Stomach (tissue), 9 donors: ENCODE results near the gene PLAGL2. TPM values are rescaled to one million over a fixed set of nuclear protein-coding genes. Genes with fewer than 3 reads are reported as not detected.
A peak's percentile ranks its signal among the peaks of the same experiment; 100 is the strongest.

Source experiments
- DNase-seq, 2 donors: peaks; one replicate each; pipeline versions ENCODE4 v3.0.0 to v3.0.0-alpha.2; 2013 to 2019
- H3K27ac ChIP-seq, 5 donors: fragments of 200-600 bp in 4 of 5; sonication (generic) in 4 of 5; one replicate each; pipeline ENCODE4 v1.5.1; 2013 to 2019; ENCODE audit warnings: mild to moderate bottlenecking in 1 of 5, moderate library complexity in 1 of 5
- H3K27me3 ChIP-seq, 3 donors: fragments of 200-600 bp; sonication (generic); one replicate each; pipeline ENCODE4 v1.5.1; 2017 to 2019; ENCODE audit warnings: mixed run types in 1 of 3
- H3K36me3 ChIP-seq, 4 donors: fragments of 200-600 bp; sonication (generic); 1 replicate in 3 of 4; 2 replicates in 1 of 4; pipeline ENCODE4 v1.5.1; 2016 to 2019
- H3K4me1 ChIP-seq, 4 donors: fragments of 200-600 bp; sonication (generic); one replicate each; pipeline ENCODE4 v1.5.1; 2016 to 2019
- H3K4me3 ChIP-seq, 4 donors: fragments of 200-600 bp; sonication (generic) in 3 of 4; one replicate each; pipeline ENCODE4 v1.5.1; 2016 to 2019; ENCODE audit warnings: mild to moderate bottlenecking in 1 of 4
- H3K9me3 ChIP-seq, 4 donors: fragments of 200-600 bp; sonication (generic); one replicate each; pipeline ENCODE4 v1.5.1; 2016 to 2019
- EP300 ChIP-seq: sonication (generic); formaldehyde crosslinking; IDR thresholded peaks from one replicate; pipeline ENCODE4 v1.6.1; 2017; ENCODE audit warnings: antibody characterized with exemption
- POLR2A ChIP-seq, 4 donors: fragments of 450-650 bp; IDR thresholded peaks; one replicate each; pipeline ENCODE4 v1.6.1; 2016; ENCODE audit warnings: antibody characterized with exemption in 4 of 4, control low read depth in 2 of 4, mild to moderate bottlenecking in 1 of 4, moderate library complexity in 1 of 4
- POLR2AphosphoS5 ChIP-seq, 3 donors: sonication (generic); formaldehyde crosslinking; IDR thresholded peaks; one replicate each; pipeline ENCODE4 v1.6.1; 2016; ENCODE audit warnings: antibody characterized with exemption in 3 of 3
- WGBS, 5 donors: extraction: QIAGEN DNeasy Blood & Tissue Kit in 3 of 5; methylation state at CpG; one replicate each; pipeline versions ENCODE4 v1.1.5 to v1.1.7; 2013 to 2018; 5-methylcytosine and 5-hydroxymethylcytosine counted together
- intact Hi-C: fragments of 100-400 bp; cut with DNase I; formaldehyde crosslinking; loops from one replicate; pipeline ENCODE4 v1.15.1; 2023; ENCODE audit warnings: low total_unique reads
- polyA plus RNA-seq, 3 donors: library from polyadenylated mRNA; stranded (reverse); fragments of 200-250 nt; gene quantifications; one replicate each; pipeline ENCODE4 v1.2.3, GENCODE V29; 2013
- total RNA-seq, 5 donors: library from RNA; depleted of rRNA; stranded (reverse); fragments of >200 nt; gene quantifications; one replicate each; pipeline versions ENCODE4 v1.1.0 to v1.2.3, GENCODE V29; 2014 to 2016
- TF ChIP-seq, protein P1 (sequence below), 7 experiments: fragments of 450-650 bp in 4 of 7; fragments of 200-600 bp in 3 of 7; sonication (generic) in 3 of 7; IDR thresholded peaks; one replicate each; pipeline ENCODE4 v1.5.1; 2016 to 2019; ENCODE audit warnings: antibody characterized with exemption in 7 of 7, control low read depth in 2 of 7, mild to moderate bottlenecking in 1 of 7
- donor health status: healthy with polysubstance abuse.
- donor health status: Bipolar disorder and iron deficiency.
- donor health status: healthy.

Gene PLAGL2
- total and polyA plus RNA-seq, 8 donors = 1.8 to 20.0 (median 4.4) TPM

DNA sequence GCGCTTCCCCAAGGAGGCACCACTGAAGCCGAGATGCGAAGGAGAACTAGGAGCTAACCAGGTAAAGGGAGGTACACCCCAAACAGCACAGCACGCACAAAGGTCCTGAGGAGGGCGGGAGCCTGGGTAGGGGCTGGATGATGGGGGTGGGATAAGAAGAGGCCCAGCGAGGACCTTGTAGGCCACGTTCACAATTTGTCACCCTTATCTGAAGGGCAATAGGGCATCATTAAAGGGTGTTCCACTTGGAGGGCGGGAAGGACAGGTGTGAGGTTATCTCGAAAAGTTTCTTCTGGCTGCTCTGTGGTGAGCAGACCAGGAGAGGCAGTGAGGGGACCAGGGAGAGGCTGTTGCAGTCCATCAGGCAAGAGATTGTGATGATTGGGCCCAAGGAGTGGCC is 25.7 kb upstream of the PLAGL2 start:
- no peak for TF ChIP-seq POLR2AphosphoS5 (IDR thresholded peaks at IDR 0.05)
- TF ChIP-seq, protein P1, sequence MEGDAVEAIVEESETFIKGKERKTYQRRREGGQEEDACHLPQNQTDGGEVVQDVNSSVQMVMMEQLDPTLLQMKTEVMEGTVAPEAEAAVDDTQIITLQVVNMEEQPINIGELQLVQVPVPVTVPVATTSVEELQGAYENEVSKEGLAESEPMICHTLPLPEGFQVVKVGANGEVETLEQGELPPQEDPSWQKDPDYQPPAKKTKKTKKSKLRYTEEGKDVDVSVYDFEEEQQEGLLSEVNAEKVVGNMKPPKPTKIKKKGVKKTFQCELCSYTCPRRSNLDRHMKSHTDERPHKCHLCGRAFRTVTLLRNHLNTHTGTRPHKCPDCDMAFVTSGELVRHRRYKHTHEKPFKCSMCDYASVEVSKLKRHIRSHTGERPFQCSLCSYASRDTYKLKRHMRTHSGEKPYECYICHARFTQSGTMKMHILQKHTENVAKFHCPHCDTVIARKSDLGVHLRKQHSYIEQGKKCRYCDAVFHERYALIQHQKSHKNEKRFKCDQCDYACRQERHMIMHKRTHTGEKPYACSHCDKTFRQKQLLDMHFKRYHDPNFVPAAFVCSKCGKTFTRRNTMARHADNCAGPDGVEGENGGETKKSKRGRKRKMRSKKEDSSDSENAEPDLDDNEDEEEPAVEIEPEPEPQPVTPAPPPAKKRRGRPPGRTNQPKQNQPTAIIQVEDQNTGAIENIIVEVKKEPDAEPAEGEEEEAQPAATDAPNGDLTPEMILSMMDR (IDR thresholded peaks at IDR 0.05) = no peak
- no peak for TF ChIP-seq POLR2A (IDR thresholded peaks at IDR 0.05)
- TF ChIP-seq EP300 = no peak
- no peak for DNase-seq
- 75 to 89% (median 86%) methylated on average over 9 of the region's 9 CpGs for WGBS, 5 donors
- Histone ChIP-seq H3K27ac (no peak overlapping the region), H3K27me3 (no peaks in the 10 kb centered on the region), H3K9me3 (no peaks in the 10 kb centered on the region), H3K4me3 (no peak overlapping the region), H3K36me3 (peaks cover 15 to 88% (median 81%) of the 10 kb centered on the region in 4 donors), H3K4me1 (peaks cover 10 to 37% (median 18%) of the 10 kb centered on the region in 4 donors)
- intact Hi-C loops = no loop called here

DNA sequence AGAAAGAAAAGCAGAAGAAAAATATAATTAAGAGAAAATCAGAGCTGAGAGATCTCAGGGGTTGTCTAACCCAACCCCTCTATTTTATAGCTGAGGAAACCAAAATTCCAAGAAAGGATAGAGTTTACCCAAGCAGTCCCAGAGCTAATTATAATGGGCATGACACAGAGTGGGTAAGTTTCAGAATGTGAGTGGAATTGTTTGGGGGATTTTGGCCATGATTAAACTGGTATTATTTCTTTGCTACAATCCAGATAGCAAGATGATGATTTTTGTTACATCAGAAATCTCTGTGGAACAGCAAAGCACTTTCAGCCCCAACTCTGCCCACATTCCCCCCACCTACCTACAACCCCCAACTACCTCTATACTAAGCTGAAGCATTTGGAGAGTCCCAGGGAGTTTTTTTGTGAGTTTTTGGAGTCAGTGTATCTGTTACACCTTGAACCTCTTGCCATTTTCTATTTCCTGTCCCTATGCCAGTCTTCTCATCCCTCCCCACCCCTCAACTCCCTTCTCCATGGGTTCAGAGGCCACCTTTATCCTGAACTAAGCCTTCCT is 24.9 kb upstream of the PLAGL2 start:
- Histone ChIP-seq H3K4me3 (no peak overlapping the region), H3K27me3 (no peaks in the 10 kb centered on the region), H3K9me3 (no peaks in the 10 kb centered on the region), H3K4me1 (peaks cover 11 to 46% (median 26%) of the 10 kb centered on the region in 4 donors), H3K27ac (no peak overlapping the region), H3K36me3 (peaks cover 15 to 91% (median 90%) of the 10 kb centered on the region in 4 donors)
- no peak for TF ChIP-seq EP300
- no peak for TF ChIP-seq POLR2A (IDR thresholded peaks at IDR 0.05)
- TF ChIP-seq, protein P1 (IDR thresholded peaks at IDR 0.05) = no peak
- TF ChIP-seq POLR2AphosphoS5 (IDR thresholded peaks at IDR 0.05) = no peak
- no peak for DNase-seq
- intact Hi-C loops = no loop called here

DNA sequence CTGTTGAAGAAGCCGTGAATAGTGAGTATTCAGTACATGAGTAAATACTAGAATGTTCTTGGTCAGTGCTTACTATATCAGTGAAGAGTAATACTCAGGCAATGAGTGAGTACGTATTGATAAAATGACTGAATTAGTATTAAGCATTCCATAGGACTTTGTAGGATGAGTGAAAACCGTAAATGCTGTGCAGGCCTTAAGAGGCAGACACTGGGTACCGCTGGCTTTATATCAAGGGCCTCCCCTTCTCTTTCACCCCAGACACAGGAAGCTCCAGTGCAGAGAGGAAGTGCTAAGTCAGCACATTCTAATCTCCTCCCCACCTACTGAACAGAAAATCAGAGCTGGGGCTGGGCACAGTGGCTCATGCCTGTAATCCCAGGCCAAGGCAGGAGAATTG is 24.3 kb upstream of the PLAGL2 start:
- no peak for TF ChIP-seq EP300
- no peak for TF ChIP-seq POLR2AphosphoS5 (IDR thresholded peaks at IDR 0.05)
- TF ChIP-seq POLR2A (IDR thresholded peaks at IDR 0.05) = no peak
- 73 to 81% (median 77%) methylated on average over 4 of the region's 4 CpGs for WGBS, 5 donors
- peaks cover 15 to 94% (median 92%) of the 10 kb centered on the region in 4 donors for H3K36me3 ChIP-seq

DNA sequence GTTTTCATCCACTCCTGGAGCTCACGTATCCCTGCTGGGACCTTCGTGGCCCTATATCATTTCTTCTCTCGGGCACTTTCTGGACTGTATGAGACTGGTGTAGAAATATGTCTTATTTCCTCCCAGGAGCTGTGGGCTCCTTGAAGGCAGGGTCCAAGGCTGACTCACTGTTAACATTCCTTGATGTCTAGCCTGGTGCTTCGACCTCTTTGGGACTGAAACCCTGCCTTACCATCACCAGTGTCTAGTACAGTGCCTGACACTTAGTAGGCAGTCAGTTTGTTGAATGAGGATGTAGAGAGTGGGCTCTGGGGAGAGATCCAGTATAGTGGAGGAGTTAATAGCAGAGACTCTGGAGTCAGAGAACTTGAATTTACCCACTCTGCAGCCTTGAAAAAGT is 23.7 kb upstream of the PLAGL2 start:
- DNase-seq = no peak
- H3K4me1 ChIP-seq = peaks cover 17 to 57% (median 33%) of the 10 kb centered on the region in 4 donors
- no peak overlapping the region for H3K4me3 ChIP-seq
- no peaks in the 10 kb centered on the region for H3K27me3 ChIP-seq
- 94 to 98% (median 96%) methylated on average over 4 of the region's 4 CpGs for WGBS, 5 donors
- H3K27ac ChIP-seq = no peak overlapping the region
- intact Hi-C loops = no loop called here
- H3K9me3 ChIP-seq = no peaks in the 10 kb centered on the region
- TF ChIP-seq POLR2A (IDR thresholded peaks at IDR 0.05) (no peak), EP300 (no peak)
- TF ChIP-seq, protein P1 (IDR thresholded peaks at IDR 0.05) = no peak
- H3K36me3 ChIP-seq = peaks cover 15 to 95% (median 89%) of the 10 kb centered on the region in 4 donors

More for the DNA sequence above, 24.3 kb upstream of the PLAGL2 start:
- no peak overlapping the region for H3K4me3 ChIP-seq
- H3K27ac ChIP-seq = no peak overlapping the region
- intact Hi-C loops = no loop called here
- H3K27me3 ChIP-seq = no peaks in the 10 kb centered on the region
- peak in 1 of 2 donors; percentile 55 for DNase-seq
- H3K4me1 ChIP-seq = peaks cover 16 to 52% (median 32%) of the 10 kb centered on the region in 4 donors
- H3K9me3 ChIP-seq = no peaks in the 10 kb centered on the region

DNA sequence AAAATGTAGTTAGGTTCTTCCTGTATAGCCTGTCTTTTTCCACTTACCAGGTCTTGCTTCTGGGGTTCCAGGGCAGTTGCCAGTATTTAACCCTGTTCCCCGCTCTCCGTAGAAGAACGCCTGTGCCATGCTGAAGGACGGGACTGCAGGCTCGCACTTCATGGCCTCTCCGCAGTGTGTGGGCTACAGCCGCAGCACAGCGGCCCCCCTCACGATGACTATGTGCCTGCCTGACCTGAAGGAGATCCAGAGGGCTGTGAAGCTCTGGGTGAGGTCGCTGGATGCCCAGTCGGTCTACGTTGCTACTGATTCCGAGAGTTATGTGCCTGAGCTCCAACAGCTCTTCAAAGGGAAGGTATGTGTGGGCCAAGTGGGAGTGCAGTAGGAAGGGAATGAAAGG is 23.2 kb upstream of the PLAGL2 start:
- intact Hi-C loops = no loop called here
- no peak overlapping the region for H3K4me3 ChIP-seq
- no peak for TF ChIP-seq POLR2A (IDR thresholded peaks at IDR 0.05)
- TF ChIP-seq POLR2AphosphoS5 (IDR thresholded peaks at IDR 0.05) = no peak
- TF ChIP-seq, protein P1 (IDR thresholded peaks at IDR 0.05) = no peak
- no peak for TF ChIP-seq EP300
- no peak for DNase-seq
- WGBS, 5 donors = 95 to 98% (median 96%) methylated on average over 13 of the region's 13 CpGs
- H3K27me3 ChIP-seq = no peaks in the 10 kb centered on the region
- H3K27ac ChIP-seq = no peak overlapping the region
- peaks cover 17 to 53% (median 30%) of the 10 kb centered on the region in 4 donors for H3K4me1 ChIP-seq
- H3K9me3 ChIP-seq = no peaks in the 10 kb centered on the region
- H3K36me3 ChIP-seq = peaks cover 15 to 90% (median 86%) of the 10 kb centered on the region in 4 donors
